ENCODE data around the gene EPB41L4A. TPM values are rescaled to one million over a fixed set of nuclear protein-coding genes. Genes with fewer than 3 reads are reported as not detected.

Gene EPB41L4A
- total RNA-seq, 8 experiments from 2014 or later, result 0.70 to 17.5 (median 11.1) TPM

DNA sequence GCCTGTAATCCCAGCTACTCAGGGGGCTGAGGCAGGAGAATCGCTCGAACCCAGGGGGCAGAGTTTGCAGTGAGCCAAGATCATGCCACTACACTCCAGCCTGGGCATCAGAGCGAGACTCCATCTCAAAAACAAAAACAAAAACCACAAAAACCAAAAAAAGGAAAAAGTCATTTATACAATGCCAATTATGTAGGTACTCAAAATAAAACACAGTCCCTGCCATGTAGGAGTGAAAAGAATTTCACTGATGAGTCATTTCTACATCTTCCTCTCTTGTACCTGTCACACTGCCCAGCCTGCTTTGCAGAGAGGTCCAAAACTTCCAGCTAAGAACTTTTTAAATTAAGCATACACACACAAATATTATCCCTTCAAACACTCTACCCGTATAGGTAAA is 215.8 kb downstream of the EPB41L4A start:
- 44 to 100% (median 82%) methylated on average over 1 to 4 of the region's 4 CpGs; no CpG with 5 or more reads in 3 of the 10 experiments for WGBS, 10 experiments
- no peak for ATAC-seq (replicated peaks in 6 of 8)
- in situ Hi-C loops (cut with MboI; ENCODE audit: low pct_unique_long_range_greater_than_20kb in 2 of 9, low sequenced_read_pairs in 9 of 9, unreplicated experiment in 9 of 9), result loop anchor here in 6 of 9 experiments (25.0 kb wide), 1 partner anchor 209 kb away; the partner anchor contains the start of gene EPB41L4A (in 6 of the 6)
- Histone ChIP-seq H3K27ac (no peak overlapping the region), H3K4me3 (no peak overlapping the region), H3K4me1 (replicated peaks in 1 of 2) (peaks cover 0 to 3% of the 10 kb centered on the region in 2 donors)

DNA sequence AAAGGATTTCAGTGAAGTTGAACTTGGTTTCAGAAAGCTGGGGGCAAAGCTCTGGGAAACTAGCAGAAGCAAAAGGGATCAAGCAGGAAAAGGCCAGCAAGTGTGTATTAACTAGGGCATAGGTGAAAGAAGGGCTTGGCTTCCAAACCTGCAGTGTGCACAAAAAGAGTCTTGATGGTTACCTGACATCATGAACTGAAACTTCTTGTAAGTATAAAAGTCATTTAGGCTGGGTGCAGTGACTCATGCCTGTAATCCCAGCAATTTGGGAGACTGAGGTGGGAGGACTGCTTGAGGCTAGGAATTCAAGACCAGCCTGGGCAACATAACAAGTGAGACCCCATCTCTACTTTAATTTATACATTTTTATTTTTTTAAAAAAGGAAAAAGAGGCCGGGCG is 216.4 kb downstream of the EPB41L4A start:
- in situ Hi-C loops (cut with MboI; ENCODE audit: low pct_unique_long_range_greater_than_20kb in 2 of 9, low sequenced_read_pairs in 9 of 9, unreplicated experiment in 9 of 9), result loop anchor here in 6 of 9 experiments (25.0 kb wide), 1 partner anchor 210 kb away; the partner anchor contains the start of gene EPB41L4A (in 6 of the 6)
- ATAC-seq (replicated peaks in 6 of 8), result no peak
- no peak overlapping the region for H3K27ac ChIP-seq
- H3K4me3 ChIP-seq, result no peak overlapping the region
- peaks cover 0 to 3% of the 10 kb centered on the region in 2 donors for H3K4me1 ChIP-seq (replicated peaks in 1 of 2)
- WGBS, 10 experiments, result 65 to 100% (median 100%) methylated on average over 2 of the region's 2 CpGs; no CpG with 5 or more reads in 5 of the 10 experiments

GRCh38 chr5:112201141-112201540 is 217.9 kb downstream of the EPB41L4A start:
- peaks cover 0 to 3% of the 10 kb centered on the region in 2 donors for H3K4me1 ChIP-seq (replicated peaks in 1 of 2)
- H3K27ac ChIP-seq, result no peak overlapping the region
- no peak for ATAC-seq (replicated peaks in 6 of 8)
- no peak overlapping the region for H3K4me3 ChIP-seq
- in situ Hi-C loops (cut with MboI; ENCODE audit: low pct_unique_long_range_greater_than_20kb in 2 of 9, low sequenced_read_pairs in 9 of 9, unreplicated experiment in 9 of 9), result loop anchor here in 6 of 9 experiments (25.0 kb wide), 1 partner anchor 211 kb away; the partner anchor contains the start of gene EPB41L4A (in 6 of the 6)
- WGBS, 10 experiments, result 62 to 100% (median 82%) methylated on average over 2 to 3 of the region's 3 CpGs; no CpG with 5 or more reads in 2 of the 10 experiments

DNA sequence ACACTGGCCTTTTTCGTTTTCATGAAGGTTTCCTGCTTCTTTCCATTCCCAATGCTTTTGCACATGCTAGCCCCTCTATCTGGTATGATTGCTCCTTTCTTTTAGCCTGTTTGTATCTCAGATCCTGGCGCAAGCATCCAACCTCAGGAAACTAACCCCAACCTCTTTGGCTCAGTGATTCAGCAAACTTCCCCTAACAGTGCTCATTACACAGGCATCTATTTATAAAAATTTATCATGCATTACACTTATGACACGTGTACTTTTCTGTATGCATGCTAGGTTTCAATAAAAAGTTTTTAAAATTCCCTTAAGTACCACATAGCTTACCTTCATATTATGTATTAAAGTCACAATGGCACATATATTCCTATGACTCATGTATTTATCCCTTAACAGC is 218.9 kb downstream of the EPB41L4A start:
- ATAC-seq (replicated peaks in 6 of 8), result no peak
- H3K4me1 ChIP-seq (replicated peaks in 1 of 2), result no peaks in the 10 kb centered on the region
- WGBS, 10 experiments, result 9 to 100% (median 83%) methylated on average over 1 to 3 of the region's 3 CpGs; no CpG with 5 or more reads in 1 of the 10 experiments
- no peak overlapping the region for H3K27ac ChIP-seq
- H3K4me3 ChIP-seq, result no peak overlapping the region
- in situ Hi-C loops (cut with MboI; ENCODE audit: low pct_unique_long_range_greater_than_20kb in 2 of 9, low sequenced_read_pairs in 9 of 9, unreplicated experiment in 9 of 9), result loop anchor here in 6 of 9 experiments (25.0 kb wide), 1 partner anchor 212 kb away; the partner anchor contains the start of gene EPB41L4A (in 6 of the 6)

DNA sequence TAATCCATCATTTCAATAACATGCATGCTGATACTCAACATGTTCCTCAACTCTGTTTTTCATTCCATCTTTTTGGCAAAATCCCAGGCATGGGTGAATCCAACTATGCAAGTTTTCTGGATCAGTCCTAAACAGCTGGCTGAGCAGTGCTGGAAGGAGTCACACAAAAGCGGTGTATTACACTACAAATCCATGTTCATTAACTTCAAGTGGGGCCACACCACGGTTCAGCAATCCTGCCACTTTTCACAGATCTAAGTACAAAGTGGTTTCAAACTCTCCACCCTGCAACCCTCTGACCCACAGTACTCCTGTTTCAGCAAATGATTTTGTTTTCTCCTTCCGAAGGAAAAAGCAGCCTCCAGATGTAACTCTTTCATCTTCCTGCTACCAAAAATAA is 222.5 kb downstream of the EPB41L4A start:
- H3K4me3 ChIP-seq, result no peak overlapping the region
- peak in 2 of 8 experiments; percentile 30 for ATAC-seq (replicated peaks in 6 of 8)
- in situ Hi-C loops (cut with MboI; ENCODE audit: low pct_unique_long_range_greater_than_20kb in 2 of 9, low sequenced_read_pairs in 9 of 9, unreplicated experiment in 9 of 9), result loop anchor here in 1 of 9 experiments (25.0 kb wide), 1 partner anchor 291 kb away; no protein-coding TSS in a partner anchor
- H3K4me1 ChIP-seq (replicated peaks in 1 of 2), result no peaks in the 10 kb centered on the region
- WGBS, 10 experiments, result 20 to 100% (median 78%) methylated on average over 1 to 3 of the region's 3 CpGs; no CpG with 5 or more reads in 1 of the 10 experiments
- no peak overlapping the region for H3K27ac ChIP-seq

DNA sequence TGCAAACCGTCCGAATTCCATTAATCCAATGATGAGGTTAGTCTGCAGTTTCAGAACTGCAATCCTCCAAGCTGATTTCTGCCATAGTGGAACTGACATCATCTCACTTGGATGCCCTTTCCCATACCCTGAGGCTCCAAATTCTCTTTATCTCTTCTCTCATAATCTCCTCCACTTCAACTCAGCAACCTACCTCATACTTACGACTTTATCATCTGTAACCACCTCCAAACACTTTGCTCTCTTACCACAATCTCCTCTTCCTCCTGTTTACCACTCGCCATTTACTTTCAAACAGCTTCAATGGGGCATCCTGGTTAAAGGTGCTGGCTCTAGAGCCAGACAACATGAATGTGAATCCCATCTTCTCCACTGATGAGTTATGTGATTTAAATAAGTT is 223.2 kb downstream of the EPB41L4A start:
- Histone ChIP-seq H3K27ac (no peak overlapping the region), H3K4me1 (replicated peaks in 1 of 2) (no peaks in the 10 kb centered on the region), H3K4me3 (no peak overlapping the region)
- ATAC-seq (replicated peaks in 6 of 8), result no peak
- in situ Hi-C loops (cut with MboI; ENCODE audit: low pct_unique_long_range_greater_than_20kb in 2 of 9, low sequenced_read_pairs in 9 of 9, unreplicated experiment in 9 of 9), result loop anchor here in 1 of 9 experiments (25.0 kb wide), 1 partner anchor 291 kb away; no protein-coding TSS in a partner anchor
- WGBS, 10 experiments, result 58 to 100% (median 82%) methylated on average over 1 to 4 of the region's 4 CpGs; no CpG with 5 or more reads in 2 of the 10 experiments

DNA sequence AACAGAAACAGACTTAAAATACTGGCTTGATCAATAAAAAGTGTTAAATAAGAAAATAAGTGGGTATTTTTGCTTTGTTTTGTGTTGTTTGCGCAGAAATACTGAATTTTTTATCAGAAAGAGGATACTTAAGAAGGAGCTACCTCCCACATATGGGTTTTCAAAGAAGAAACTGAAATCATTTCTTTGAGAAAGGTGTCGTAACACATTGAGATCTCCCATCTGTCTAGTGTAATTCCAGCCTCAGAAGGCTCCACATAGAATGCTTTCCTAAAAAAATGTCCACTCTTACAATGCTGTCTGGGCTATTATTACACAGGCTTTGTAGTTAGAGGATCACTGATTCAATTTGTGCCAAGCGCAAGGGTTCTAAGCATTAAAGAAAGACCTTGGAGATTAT is 226.2 kb downstream of the EPB41L4A start:
- Histone ChIP-seq H3K4me3 (no peak overlapping the region), H3K4me1 (replicated peaks in 1 of 2) (no peaks in the 10 kb centered on the region), H3K27ac (no peak overlapping the region)
- no peak for ATAC-seq (replicated peaks in 6 of 8)
- 46 to 100% (median 86%) methylated on average over 1 to 3 of the region's 3 CpGs; no CpG with 5 or more reads in 1 of the 10 experiments for WGBS, 10 experiments
- in situ Hi-C loops (cut with MboI; ENCODE audit: low pct_unique_long_range_greater_than_20kb in 2 of 9, low sequenced_read_pairs in 9 of 9, unreplicated experiment in 9 of 9), result loop anchor here in 1 of 9 experiments (25.0 kb wide), 1 partner anchor 294 kb away; no protein-coding TSS in a partner anchor

GRCh38 chr5:112192072-112192471 is 227.0 kb downstream of the EPB41L4A start:
- in situ Hi-C loops (cut with MboI; ENCODE audit: low pct_unique_long_range_greater_than_20kb in 2 of 9, low sequenced_read_pairs in 9 of 9, unreplicated experiment in 9 of 9), result loop anchor here in 1 of 9 experiments (25.0 kb wide), 1 partner anchor 295 kb away; no protein-coding TSS in a partner anchor
- 0 to 100% (median 92%) methylated on average over 1 to 3 of the region's 4 CpGs; no CpG with 5 or more reads in 1 of the 10 experiments for WGBS, 10 experiments
- H3K4me3 ChIP-seq, result no peak overlapping the region

DNA sequence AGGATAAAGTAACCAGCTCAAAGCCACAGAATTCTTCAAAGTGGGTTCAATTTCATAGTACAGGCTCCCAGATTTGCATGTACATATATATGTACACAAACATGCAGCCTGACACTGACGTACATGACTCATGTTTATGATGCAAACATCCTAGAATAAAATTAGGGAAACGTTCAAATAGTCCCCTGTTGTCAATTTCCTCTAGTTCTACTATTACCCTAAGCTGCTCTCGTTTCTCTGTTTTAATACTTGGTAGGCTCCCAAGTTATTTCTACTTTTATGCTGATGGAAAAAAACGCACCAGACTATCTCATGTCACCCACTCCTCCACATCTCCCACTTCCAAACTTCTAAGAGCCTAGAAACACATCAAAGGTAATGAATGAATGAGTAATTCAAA is 229.7 kb downstream of the EPB41L4A start:
- in situ Hi-C loops (cut with MboI; ENCODE audit: low pct_unique_long_range_greater_than_20kb in 2 of 9, low sequenced_read_pairs in 9 of 9, unreplicated experiment in 9 of 9), result loop anchor here in 1 of 9 experiments (25.0 kb wide), 1 partner anchor 298 kb away; no protein-coding TSS in a partner anchor
- Histone ChIP-seq H3K4me3 (no peak overlapping the region), H3K27ac (no peak overlapping the region), H3K4me1 (replicated peaks in 1 of 2) (no peaks in the 10 kb centered on the region)
- 8 to 92% (median 68%) methylated on average over 1 to 4 of the region's 4 CpGs for WGBS, 10 experiments
- no peak for ATAC-seq (replicated peaks in 6 of 8)

More at GRCh38 chr5:112192072-112192471, 227.0 kb downstream of the EPB41L4A start:
- no peak for ATAC-seq (replicated peaks in 6 of 8)
- H3K4me1 ChIP-seq (replicated peaks in 1 of 2), result no peaks in the 10 kb centered on the region
- no peak overlapping the region for H3K27ac ChIP-seq

DNA sequence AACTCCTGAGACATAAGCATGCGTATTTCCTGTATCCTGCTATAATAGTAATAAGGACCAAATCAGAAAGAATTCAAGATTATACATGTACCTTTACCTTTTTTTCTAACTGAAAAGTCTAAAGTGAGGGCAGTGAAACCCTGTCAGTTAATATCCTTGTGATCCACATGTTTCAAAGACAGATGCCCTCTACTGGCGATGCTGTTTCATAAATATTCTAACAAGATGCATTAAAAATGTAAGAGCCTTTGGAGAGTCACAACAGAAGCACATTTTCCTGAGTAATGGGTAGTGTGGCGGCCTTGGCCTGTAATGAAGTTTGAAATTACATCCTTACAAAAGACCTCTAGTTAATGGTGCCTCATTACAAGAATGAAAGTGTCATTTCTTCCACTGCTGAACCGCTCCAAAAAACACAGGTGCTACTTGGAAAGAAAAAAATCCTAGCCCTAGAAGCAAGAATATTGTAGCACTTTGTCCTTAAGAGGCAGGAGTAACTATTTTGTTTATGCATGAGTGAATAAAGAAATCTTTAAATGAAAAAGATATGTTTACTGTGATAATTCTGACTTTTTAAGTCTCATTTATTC is 232.6 kb downstream of the EPB41L4A start:
- H3K4me3 ChIP-seq, result no peak overlapping the region
- 21 to 100% (median 50%) methylated on average over 1 to 4 of the region's 4 CpGs; no CpG with 5 or more reads in 1 of the 10 experiments for WGBS, 10 experiments
- peaks cover 8 to 10% of the 10 kb centered on the region in 2 donors for H3K4me1 ChIP-seq (replicated peaks in 1 of 2)
- in situ Hi-C loops (cut with MboI; ENCODE audit: low pct_unique_long_range_greater_than_20kb in 2 of 9, low sequenced_read_pairs in 9 of 9, unreplicated experiment in 9 of 9), result loop anchor here in 1 of 9 experiments (25.0 kb wide), 1 partner anchor 301 kb away; no protein-coding TSS in a partner anchor
- H3K27ac ChIP-seq, result no peak overlapping the region
- peak in 6 of 8 experiments; percentile 38 to 73 (median 60) for ATAC-seq (replicated peaks in 6 of 8)

GRCh38 chr5:112183874-112184273 is 235.2 kb downstream of the EPB41L4A start:
- Histone ChIP-seq H3K4me1 (replicated peaks in 1 of 2) (peaks cover 8 to 10% of the 10 kb centered on the region in 2 donors), H3K4me3 (no peak overlapping the region), H3K27ac (no peak overlapping the region)
- in situ Hi-C loops (cut with MboI; ENCODE audit: low pct_unique_long_range_greater_than_20kb in 2 of 9, low sequenced_read_pairs in 9 of 9, unreplicated experiment in 9 of 9), result loop anchor here in 1 of 9 experiments (25.0 kb wide), 1 partner anchor 303 kb away; no protein-coding TSS in a partner anchor
- WGBS, 10 experiments, result 49 to 90% (median 74%) methylated on average over 1 to 8 of the region's 8 CpGs; no CpG with 5 or more reads in 1 of the 10 experiments
- no peak for ATAC-seq (replicated peaks in 6 of 8)

- Histone ChIP-seq H3K4me1 (replicated peaks in 1 of 2) (peaks cover 8 to 10% of the 10 kb centered on the region in 2 donors), H3K27ac (no peak overlapping the region), H3K4me3 (no peak overlapping the region)
- WGBS, 10 experiments, result 0 to 52% (median 34%) methylated on average over 2 to 7 of the region's 8 CpGs; no CpG with 5 or more reads in 2 of the 10 experiments
- peak in 6 of 8 experiments; percentile 67 to 98 (median 95) for ATAC-seq (replicated peaks in 6 of 8)
- in situ Hi-C loops (cut with MboI; ENCODE audit: low pct_unique_long_range_greater_than_20kb in 2 of 9, low sequenced_read_pairs in 9 of 9, unreplicated experiment in 9 of 9), result loop anchor here in 1 of 9 experiments (25.0 kb wide), 1 partner anchor 304 kb away; no protein-coding TSS in a partner anchor
Measured at GRCh38 chr5:112183103-112183711, 235.9 kb downstream of the EPB41L4A start.

Data from motor neuron (in vitro differentiated cells).